Ureter (tissue), 1 donor: ENCODE measurements around the gene TSPAN5. TPM values are rescaled to one million over a fixed set of nuclear protein-coding genes. Genes with fewer than 3 reads are reported as not detected.
"Not testable (repeated sequence)": the region's sequence is repeated elsewhere in the genome, so short reads cannot be mapped to it uniquely, and the experiment has no call there.

Source experiments
- DNase-seq: peaks from one replicate; pipeline ENCODE4 v3.0.0-alpha.2; 2020; ENCODE audit warnings: low spot score
- total RNA-seq: library from RNA; stranded (reverse); gene quantifications from one replicate; pipeline ENCODE4 v1.2.4, GENCODE V29; 2023
- donor health status: DM: yes; HTN: yes; CAD: no.

TSPAN5 gene
- total RNA-seq, 1 donor from 2014 or later = 14.2 TPM

- no peak for DNase-seq
These were observed 162.1 kb downstream of the TSPAN5 start for GRCh38 chr4:98496152-98496845.

GRCh38 chr4:98493296-98493695 lies 165.1 kb downstream of the TSPAN5 start:
- no peak for DNase-seq

- no peak for DNase-seq
These were observed 166.4 kb downstream of the TSPAN5 start for GRCh38 chr4:98491899-98492559.

GRCh38 chr4:98490251-98490650 lies 168.2 kb downstream of the TSPAN5 start:
- DNase-seq = no peak

GRCh38 chr4:98485816-98486345 lies 172.5 kb downstream of the TSPAN5 start:
- DNase-seq = no peak

- no peak for DNase-seq
These were observed 174.4 kb downstream of the TSPAN5 start for GRCh38 chr4:98484031-98484430.

- DNase-seq = no peak
These were observed 175.3 kb downstream of the TSPAN5 start for GRCh38 chr4:98482847-98483806.

GRCh38 chr4:98482503-98482846 lies 175.9 kb downstream of the TSPAN5 start:
- no peak for DNase-seq

GRCh38 chr4:98481167-98481566 lies 177.2 kb downstream of the TSPAN5 start:
- no peak for DNase-seq

- DNase-seq = no peak
These were observed 177.9 kb downstream of the TSPAN5 start for GRCh38 chr4:98480535-98480934.

GRCh38 chr4:98479590-98479989 lies 178.8 kb downstream of the TSPAN5 start:
- DNase-seq = not testable (repeated sequence)

- no peak for DNase-seq
These were observed 181.5 kb downstream of the TSPAN5 start for GRCh38 chr4:98476891-98477290.

GRCh38 chr4:98474408-98474844 lies 184.0 kb downstream of the TSPAN5 start:
- no peak for DNase-seq

GRCh38 chr4:98473046-98473445 lies 185.4 kb downstream of the TSPAN5 start:
- no peak for DNase-seq

GRCh38 chr4:98470831-98471230 lies 187.6 kb downstream of the TSPAN5 start:
- DNase-seq = no peak

GRCh38 chr4:98470366-98470765 lies 188.0 kb downstream of the TSPAN5 start:
- DNase-seq = no peak

GRCh38 chr4:98469771-98470170 lies 188.6 kb downstream of the TSPAN5 start:
- DNase-seq = no peak

- DNase-seq = no peak
These were observed 189.7 kb downstream of the TSPAN5 start for GRCh38 chr4:98468709-98469108.

- peak; percentile 85 for DNase-seq
These were observed 190.8 kb downstream of the TSPAN5 start for GRCh38 chr4:98467627-98468072.

GRCh38 chr4:98466868-98467599 lies 191.4 kb downstream of the TSPAN5 start:
- no peak for DNase-seq

- DNase-seq = no peak
These were observed 195.9 kb downstream of the TSPAN5 start for GRCh38 chr4:98462487-98462886.
